HUES48 (cell line): ENCODE measurements around the gene HSD3B7.

Experiments used
- H3K27ac ChIP-seq: one replicate; pipeline ENCODE4 v1.7.0; 2013; ENCODE audit warnings: low read depth, low read length, inconsistent platforms
- H3K27me3 ChIP-seq: 2 replicates; pipeline ENCODE4 v1.6.1; 2013; ENCODE audit warnings: mild to moderate bottlenecking, low read length; ENCODE audit not compliant: control insufficient read depth, insufficient read depth
- H3K36me3 ChIP-seq: 2 replicates; pipeline ENCODE4 v1.6.1; 2013; ENCODE audit warnings: low read length; ENCODE audit not compliant: control insufficient read depth, insufficient read depth
- H3K4me1 ChIP-seq: 2 replicates; pipeline ENCODE4 v1.6.1; 2013; ENCODE audit warnings: mild to moderate bottlenecking, low read length; ENCODE audit not compliant: control insufficient read depth, insufficient read depth
- H3K4me3 ChIP-seq: 2 replicates; pipeline ENCODE4 v1.5.1; 2013; ENCODE audit warnings: mild to moderate bottlenecking, low read depth, low read length
- H3K9ac ChIP-seq: 2 replicates; pipeline ENCODE4 v1.6.1; 2013; ENCODE audit warnings: mild to moderate bottlenecking, low read depth, low read length, moderate library complexity
- H3K9me3 ChIP-seq: 2 replicates; pipeline ENCODE4 v1.6.1; 2013; ENCODE audit warnings: low read length; ENCODE audit not compliant: control insufficient read depth, insufficient read depth

Gene HSD3B7

GRCh38 chr16:30983898-30984610, 953 bp upstream of the HSD3B7 start:
- Histone ChIP-seq H3K27me3 (no peaks in the 10 kb centered on the region), H3K27ac (peak overlapping the region; percentile 14), H3K36me3 (peaks cover 43% of the 10 kb centered on the region), H3K4me1 (peaks cover 3% of the 10 kb centered on the region; the same call in 1 of the 2 replicates), H3K4me3 (no peak overlapping the region), H3K9me3 (no peaks in the 10 kb centered on the region), H3K9ac (no peak overlapping the region)

DNA sequence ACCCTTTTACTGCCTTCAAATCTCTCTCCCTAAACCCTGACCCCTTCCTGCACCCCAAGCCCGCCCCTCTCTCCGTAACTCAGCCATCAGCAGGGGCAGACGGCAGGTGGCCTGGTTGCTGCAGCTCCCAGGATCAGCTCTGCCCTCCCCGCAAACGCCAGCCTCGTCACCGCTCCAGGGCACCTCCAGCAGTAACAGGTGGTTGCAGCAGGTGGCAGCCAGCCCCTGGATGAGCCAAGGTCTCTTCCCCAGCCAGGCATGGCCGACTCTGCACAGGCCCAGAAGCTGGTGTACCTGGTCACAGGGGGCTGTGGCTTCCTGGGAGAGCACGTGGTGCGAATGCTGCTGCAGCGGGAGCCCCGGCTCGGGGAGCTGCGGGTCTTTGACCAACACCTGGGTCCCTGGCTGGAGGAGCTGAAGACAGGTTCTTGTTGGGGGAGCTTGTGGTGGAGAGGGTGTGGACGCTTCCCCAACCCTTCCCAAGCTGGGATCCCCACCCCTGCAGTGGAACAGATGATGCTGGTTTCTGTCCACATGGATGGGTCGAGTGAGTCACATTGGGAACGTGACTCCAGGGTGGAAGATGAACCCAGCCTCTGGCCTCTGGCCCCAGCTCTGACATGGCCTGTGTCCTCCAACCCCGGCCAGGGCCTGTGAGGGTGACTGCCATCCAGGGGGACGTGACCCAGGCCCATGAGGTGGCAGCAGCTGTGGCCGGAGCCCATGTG, 558 bp downstream of the HSD3B7 start:
- Histone ChIP-seq H3K4me3 (peak overlapping the region; percentile 49; the same call in 1 of the 2 replicates), H3K27ac (no peak overlapping the region)

DNA sequence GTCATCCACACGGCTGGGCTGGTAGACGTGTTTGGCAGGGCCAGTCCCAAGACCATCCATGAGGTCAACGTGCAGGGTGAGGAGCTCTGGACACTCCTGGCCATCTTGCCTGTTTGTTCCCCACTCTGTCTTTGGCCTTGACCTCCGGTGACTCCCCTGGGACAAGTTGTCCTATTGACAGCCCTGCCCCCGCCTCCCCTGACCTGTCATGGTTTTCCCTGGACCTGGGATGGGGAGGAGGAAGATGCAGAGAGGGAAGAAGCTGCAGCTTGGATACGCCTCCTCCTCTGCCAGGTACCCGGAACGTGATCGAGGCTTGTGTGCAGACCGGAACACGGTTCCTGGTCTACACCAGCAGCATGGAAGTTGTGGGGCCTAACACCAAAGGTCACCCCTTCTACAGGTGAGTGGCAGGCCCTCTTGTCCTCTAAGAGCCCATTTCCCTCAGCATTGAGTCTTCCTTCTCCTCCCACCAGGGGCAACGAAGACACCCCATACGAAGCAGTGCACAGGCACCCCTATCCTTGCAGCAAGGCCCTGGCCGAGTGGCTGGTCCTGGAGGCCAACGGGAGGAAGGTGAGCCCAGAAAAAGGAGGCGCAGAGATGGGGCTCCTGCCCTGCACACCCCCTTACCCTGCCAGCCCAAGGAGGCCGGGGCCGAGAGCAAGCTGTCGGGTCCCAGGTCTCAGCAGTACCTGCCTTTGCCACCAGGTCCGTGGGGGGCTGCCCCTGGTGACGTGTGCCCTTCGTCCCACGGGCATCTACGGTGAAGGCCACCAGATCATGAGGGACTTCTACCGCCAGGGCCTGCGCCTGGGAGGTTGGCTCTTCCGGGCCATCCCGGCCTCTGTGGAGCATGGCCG, 1.4 kb downstream of the HSD3B7 start:
- H3K27ac ChIP-seq = no peak overlapping the region
- no peaks in the 10 kb centered on the region for H3K9me3 ChIP-seq
- H3K27me3 ChIP-seq = no peaks in the 10 kb centered on the region
- H3K36me3 ChIP-seq = peaks cover 27% of the 10 kb centered on the region
- H3K4me1 ChIP-seq = peaks cover 3% of the 10 kb centered on the region; the same call in 1 of the 2 replicates
- no peak overlapping the region for H3K9ac ChIP-seq
- no peak overlapping the region for H3K4me3 ChIP-seq

More for the DNA sequence above, 558 bp downstream of the HSD3B7 start:
- H3K9me3 ChIP-seq = no peaks in the 10 kb centered on the region
- H3K9ac ChIP-seq = no peak overlapping the region
- peaks cover 3% of the 10 kb centered on the region; the same call in 1 of the 2 replicates for H3K4me1 ChIP-seq
- H3K36me3 ChIP-seq = peaks cover 31% of the 10 kb centered on the region
- no peaks in the 10 kb centered on the region for H3K27me3 ChIP-seq

GRCh38 chr16:30987581-30988190, 2.7 kb downstream of the HSD3B7 start:
- Histone ChIP-seq H3K27me3 (no peaks in the 10 kb centered on the region), H3K27ac (no peak overlapping the region), H3K9me3 (no peaks in the 10 kb centered on the region), H3K4me3 (no peak overlapping the region), H3K36me3 (peaks cover 17% of the 10 kb centered on the region), H3K4me1 (peaks cover 3% of the 10 kb centered on the region; the same call in 1 of the 2 replicates), H3K9ac (no peak overlapping the region)

GRCh38 chr16:30989469-30990047, 4.6 kb downstream of the HSD3B7 start:
- Histone ChIP-seq H3K9me3 (no peaks in the 10 kb centered on the region), H3K27me3 (no peaks in the 10 kb centered on the region), H3K36me3 (peaks cover 3% of the 10 kb centered on the region; the same call in 1 of the 2 replicates), H3K4me3 (no peak overlapping the region), H3K9ac (no peak overlapping the region), H3K27ac (no peak overlapping the region), H3K4me1 (peaks cover 3% of the 10 kb centered on the region; the same call in 1 of the 2 replicates)

DNA sequence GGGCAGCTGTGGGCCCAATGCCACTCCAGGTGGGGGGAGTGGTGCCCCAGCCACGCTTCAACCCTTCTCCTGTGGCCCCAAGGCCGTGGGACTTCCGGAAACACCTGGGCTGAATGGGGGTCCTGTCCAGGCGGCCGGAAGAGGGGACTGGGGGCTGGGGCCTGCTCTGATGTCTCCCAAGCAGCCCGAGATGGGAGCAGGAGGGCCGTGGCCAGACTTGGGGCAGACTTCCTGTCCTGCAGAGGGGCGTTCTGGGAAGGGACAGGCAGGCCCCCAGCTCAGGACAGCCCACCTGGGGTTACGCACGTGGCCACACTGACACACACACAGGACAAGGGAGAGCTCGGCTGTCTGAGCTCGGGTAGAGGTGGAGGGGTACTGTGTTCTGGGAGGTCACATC, 5.1 kb downstream of the HSD3B7 start:
- Histone ChIP-seq H3K27me3 (no peaks in the 10 kb centered on the region), H3K36me3 (peaks cover 3% of the 10 kb centered on the region; the same call in 1 of the 2 replicates), H3K9me3 (no peaks in the 10 kb centered on the region), H3K27ac (no peak overlapping the region), H3K4me1 (peaks cover 3% of the 10 kb centered on the region; the same call in 1 of the 2 replicates), H3K4me3 (no peak overlapping the region), H3K9ac (no peak overlapping the region)

DNA sequence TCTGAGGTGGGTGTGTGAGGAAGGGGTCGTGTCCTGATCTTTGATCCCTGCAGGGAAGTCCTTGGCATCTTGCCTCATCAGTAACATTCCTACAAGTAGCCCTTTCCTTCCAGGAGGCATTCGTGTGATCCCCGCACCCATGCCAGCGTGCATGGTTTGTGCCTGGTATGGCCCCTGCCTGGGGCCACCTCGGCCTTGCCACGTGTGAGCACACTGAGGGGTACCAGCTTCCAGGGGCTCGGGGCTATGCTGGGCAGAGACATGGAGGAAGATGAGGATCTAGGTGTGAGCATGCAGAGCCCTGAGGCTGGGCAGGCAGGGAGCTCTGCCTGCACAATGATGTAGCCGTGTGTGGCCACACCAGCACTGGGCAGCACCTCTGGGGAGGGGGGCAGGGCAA, 6.0 kb downstream of the HSD3B7 start:
- peaks cover 3% of the 10 kb centered on the region; the same call in 1 of the 2 replicates for H3K36me3 ChIP-seq
- no peaks in the 10 kb centered on the region for H3K9me3 ChIP-seq
- H3K9ac ChIP-seq = no peak overlapping the region
- H3K27ac ChIP-seq = no peak overlapping the region
- H3K4me3 ChIP-seq = no peak overlapping the region
- H3K4me1 ChIP-seq = no peaks in the 10 kb centered on the region
- no peaks in the 10 kb centered on the region for H3K27me3 ChIP-seq

DNA sequence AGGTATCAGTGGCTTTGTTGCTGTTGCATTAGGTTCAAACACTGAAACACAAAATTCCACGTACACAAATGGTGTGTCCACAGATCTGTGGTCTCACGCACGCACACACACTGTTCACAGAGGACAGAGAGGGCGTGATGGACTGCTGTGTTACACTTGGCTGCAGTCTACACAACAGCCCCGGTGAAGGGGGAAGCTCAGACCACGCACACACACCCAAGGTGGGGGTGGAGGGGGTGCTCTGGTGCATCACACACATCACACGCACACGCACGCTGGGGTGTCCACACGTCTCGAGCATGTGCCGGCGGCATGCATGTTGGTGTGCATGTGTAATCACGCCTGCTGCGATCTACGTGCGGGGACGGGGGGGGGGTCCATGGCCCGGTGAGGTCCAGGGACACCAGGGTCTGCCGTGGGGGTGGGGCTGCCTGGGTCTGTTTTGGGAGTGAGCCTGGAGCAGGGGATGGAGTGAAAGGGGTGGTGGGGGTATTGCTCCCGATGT, 7.3 kb downstream of the HSD3B7 start:
- Histone ChIP-seq H3K4me1 (peaks cover 4% of the 10 kb centered on the region), H3K27ac (no peak overlapping the region), H3K4me3 (no peak overlapping the region)

DNA sequence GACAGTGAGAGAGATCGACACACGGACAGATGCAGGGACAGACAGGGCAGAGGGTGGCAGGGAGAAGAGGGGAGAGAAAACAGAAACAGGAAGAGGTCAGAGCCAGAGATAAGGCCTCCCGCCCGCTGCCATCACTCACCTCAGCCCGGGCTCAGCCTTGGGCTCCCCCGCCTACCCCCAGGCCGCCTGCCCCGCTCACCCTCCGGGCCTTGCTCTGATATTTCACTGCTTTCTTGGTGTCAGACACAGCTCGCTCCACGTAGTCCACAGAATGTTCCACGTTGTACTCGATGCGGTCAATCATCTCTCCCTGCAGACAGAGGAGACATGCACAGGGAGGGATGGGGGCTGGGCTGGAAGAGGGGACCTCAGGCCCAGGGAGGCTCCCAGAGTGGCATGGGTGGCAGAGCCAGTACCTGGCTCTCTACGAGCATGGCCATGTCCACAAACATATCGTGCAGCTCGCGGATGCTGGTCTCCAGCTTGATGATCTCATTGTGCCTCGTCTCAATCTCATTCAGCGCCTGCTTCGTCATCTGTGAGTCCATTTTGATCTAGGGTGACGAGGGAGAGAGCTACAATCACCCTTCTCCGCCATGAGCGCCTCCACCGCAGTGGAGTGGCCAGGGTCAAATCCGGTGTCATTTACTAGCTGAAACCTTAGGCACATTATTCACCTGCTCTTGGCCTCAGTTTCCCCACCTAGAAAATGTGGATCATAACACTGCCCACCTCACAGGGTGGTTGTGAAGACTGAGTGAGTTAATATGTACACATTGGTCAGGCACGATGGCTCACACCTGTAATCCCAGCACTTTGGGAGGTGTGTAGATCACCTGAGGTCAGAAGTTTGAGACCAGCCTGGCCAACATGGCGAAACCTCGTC, 8.2 kb downstream of the HSD3B7 start:
- H3K9ac ChIP-seq = no peak overlapping the region
- no peak overlapping the region for H3K27ac ChIP-seq

More for the DNA sequence above, 7.3 kb downstream of the HSD3B7 start:
- Histone ChIP-seq H3K36me3 (peaks cover 3% of the 10 kb centered on the region; the same call in 1 of the 2 replicates), H3K9me3 (no peaks in the 10 kb centered on the region), H3K27me3 (no peaks in the 10 kb centered on the region), H3K9ac (no peak overlapping the region)

More for the DNA sequence above, 8.2 kb downstream of the HSD3B7 start:
- Histone ChIP-seq H3K27me3 (no peaks in the 10 kb centered on the region; the same call in 1 of the 2 replicates), H3K9me3 (no peaks in the 10 kb centered on the region), H3K4me1 (peaks cover 12% of the 10 kb centered on the region), H3K4me3 (no peak overlapping the region), H3K36me3 (peaks cover 3% of the 10 kb centered on the region; the same call in 1 of the 2 replicates)
